ENCODE measurements around the gene THEM5.

THEM5 gene

DNA sequence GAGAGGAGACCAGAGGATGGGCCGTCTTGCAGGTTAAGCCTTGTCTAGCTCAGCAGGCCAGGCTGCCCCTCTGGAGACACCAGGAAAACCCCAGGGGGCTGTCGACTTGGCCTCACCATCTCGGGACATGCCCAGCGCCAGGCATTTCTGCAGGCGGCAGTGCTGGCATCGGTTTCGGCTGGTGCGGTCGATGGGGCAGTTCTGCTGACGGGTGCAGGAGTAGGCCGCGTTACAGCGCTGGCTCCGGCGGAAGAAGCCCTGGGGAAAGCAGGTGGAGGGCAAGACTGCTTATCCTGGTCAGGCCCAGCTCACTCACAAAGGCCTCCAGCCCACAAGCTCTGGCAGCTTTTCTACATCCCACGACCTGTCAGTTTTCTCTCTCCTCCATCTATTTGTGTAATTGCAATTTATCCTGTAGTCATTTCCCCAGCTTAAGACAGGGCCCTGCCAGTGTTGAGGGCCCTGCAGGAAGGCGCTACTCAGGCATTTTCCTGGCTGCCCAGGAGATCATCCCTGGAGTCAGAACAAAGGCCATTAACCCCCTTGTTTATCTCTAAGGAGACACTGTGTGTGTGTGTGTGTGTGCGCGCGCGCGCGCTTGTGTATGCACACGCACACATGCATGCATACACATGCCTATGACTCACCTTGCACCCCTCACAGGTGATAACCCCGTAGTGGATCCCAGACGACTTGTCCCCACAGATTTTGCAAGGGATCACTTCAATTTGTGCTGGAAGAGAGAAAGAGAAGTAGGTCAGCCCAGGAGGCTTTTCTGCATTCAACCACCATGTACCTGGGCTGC is 36.8 kb downstream of the THEM5 start:
- TF ChIP-seq CTCF (IDR thresholded peaks at IDR 0.05; ENCODE audit: control extremely low read depth, extremely low read depth, low read depth, missing control alignments) = no peak
- ChIA-PET POLR2A (interaction anchor here (0.6 kb wide), 1 partner anchor 369 kb away, joined by 5 read pairs; no protein-coding TSS in a partner anchor), CTCF (interaction anchor here (1.2 to 1.9 kb wide), 2 partner anchors 8 to 11 kb away, joined by 3 to 7 read pairs; no protein-coding TSS in a partner anchor)
- DNase-seq (ENCODE audit: extremely low spot score) = no peak

GRCh38 chr1:151815716-151816327 is 37.7 kb downstream of the THEM5 start:
- ChIA-PET POLR2A (no interaction called here), CTCF (no interaction called here)
- DNase-seq (ENCODE audit: extremely low spot score) = no peak
- TF ChIP-seq CTCF (IDR thresholded peaks at IDR 0.05; ENCODE audit: control extremely low read depth, extremely low read depth, low read depth, missing control alignments) = no peak

- ChIA-PET POLR2A (no interaction called here), CTCF (no interaction called here)
- TF ChIP-seq CTCF (IDR thresholded peaks at IDR 0.05; ENCODE audit: control extremely low read depth, extremely low read depth, low read depth, missing control alignments) = no peak
Observed at GRCh38 chr1:151814971-151815545, 38.5 kb downstream of the THEM5 start.

DNA sequence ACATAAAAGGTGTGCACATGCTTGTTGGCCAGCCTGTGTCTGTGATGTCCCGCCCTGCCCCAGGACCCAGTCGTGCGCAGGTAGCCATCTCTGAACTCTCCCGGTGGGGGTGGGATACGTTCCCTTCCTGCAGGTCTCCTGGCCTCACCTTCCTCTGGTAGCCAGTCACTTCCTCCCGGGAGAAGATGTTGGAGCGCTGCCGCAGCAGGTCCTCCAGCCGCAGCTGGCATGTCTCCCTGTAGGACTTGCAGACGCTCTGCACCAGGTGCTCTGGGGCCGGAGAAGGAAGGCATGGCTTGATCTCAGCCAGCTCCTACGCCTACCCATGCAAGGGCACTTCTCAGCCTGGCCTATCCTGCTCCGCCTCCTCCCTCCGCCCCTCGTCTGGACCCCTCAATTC is 39.1 kb downstream of the THEM5 start:
- ChIA-PET POLR2A (no interaction called here), CTCF (no interaction called here)
- DNase-seq (ENCODE audit: extremely low spot score) = no peak
- TF ChIP-seq CTCF (IDR thresholded peaks at IDR 0.05; ENCODE audit: control extremely low read depth, extremely low read depth, low read depth, missing control alignments) = no peak

More at GRCh38 chr1:151814971-151815545, 38.5 kb downstream of the THEM5 start:
- no peak for DNase-seq (ENCODE audit: extremely low spot score)

DNA sequence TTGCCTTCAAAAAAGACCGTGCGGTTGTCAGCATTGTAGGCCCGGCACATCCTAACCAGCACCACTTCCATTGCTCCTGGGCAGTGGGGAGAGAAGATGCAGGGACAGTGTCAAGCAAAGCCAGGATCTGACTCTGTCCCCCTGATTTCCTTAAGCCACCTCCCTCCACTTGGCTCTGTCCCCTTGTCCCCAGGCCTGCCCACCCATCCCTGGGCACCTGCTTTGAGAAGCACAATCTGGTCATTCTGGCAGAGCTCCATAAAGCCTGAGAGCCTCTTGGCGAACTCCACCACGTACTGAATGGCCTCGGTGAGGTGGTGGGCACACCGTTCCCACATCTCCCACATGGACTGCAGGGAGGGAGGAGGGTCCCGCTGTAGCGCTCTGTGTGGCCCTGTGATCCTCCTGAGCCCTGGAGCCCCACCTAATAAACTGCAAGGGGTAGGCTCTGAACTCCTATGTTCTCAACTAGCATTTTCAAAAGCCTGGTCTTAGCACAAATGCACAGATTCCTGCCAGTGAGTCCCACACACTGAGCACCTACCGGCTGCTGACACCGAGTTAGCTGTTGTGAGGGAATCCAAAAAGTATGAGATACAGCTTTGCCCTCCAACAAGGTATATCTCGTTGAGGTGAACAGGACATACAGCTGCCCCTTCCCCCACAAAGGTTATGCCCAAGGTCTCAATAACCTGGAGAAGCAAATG is 40.1 kb downstream of the THEM5 start:
- CTCF ChIA-PET = no interaction called here
- POLR2A ChIA-PET = no interaction called here
- TF ChIP-seq CTCF (IDR thresholded peaks at IDR 0.05; ENCODE audit: control extremely low read depth, extremely low read depth, low read depth, missing control alignments) = no peak

DNA sequence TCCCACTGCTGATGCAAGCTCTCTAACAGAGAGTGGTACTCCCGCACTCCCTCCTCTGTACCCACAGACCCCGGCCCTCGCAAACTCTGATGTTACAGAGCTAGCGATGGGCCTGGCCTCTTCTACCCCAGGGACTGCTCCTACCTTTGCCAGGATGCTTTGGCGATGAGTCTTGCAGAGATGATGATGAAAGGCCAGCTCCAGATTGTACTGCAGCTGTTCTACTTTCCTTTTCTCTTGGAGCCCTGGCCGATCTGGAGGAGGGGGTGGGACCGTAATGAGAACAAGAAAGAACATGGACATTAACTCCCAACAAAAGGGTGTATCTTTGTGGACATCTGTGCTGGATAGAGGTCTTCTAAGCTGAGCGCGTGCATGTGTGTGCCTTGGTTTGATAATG is 42.3 kb downstream of the THEM5 start:
- POLR2A ChIA-PET = no interaction called here
- no peak for DNase-seq (ENCODE audit: extremely low spot score)
- no peak for TF ChIP-seq CTCF (IDR thresholded peaks at IDR 0.05; ENCODE audit: control extremely low read depth, extremely low read depth, low read depth, missing control alignments)
- CTCF ChIA-PET = interaction anchor here (1.1 to 1.5 kb wide), 4 partner anchors 9 to 48 kb away, joined by 3 to 5 read pairs (median 4); partner anchors contain the start of gene MRPL9

More for the DNA sequence above, 40.1 kb downstream of the THEM5 start:
- DNase-seq (ENCODE audit: extremely low spot score) = no peak

All from GM10248 (cell line).